ENCODE data around the gene DDX28. TPM values are rescaled to one million over a fixed set of nuclear protein-coding genes. Genes with fewer than 3 reads are reported as not detected.
"Not testable (repeated sequence)": the region's sequence is repeated elsewhere in the genome, so short reads cannot be mapped to it uniquely, and the experiment has no call there.

Gene DDX28
- total and polyA plus RNA-seq, 9 of the 15 experiments (the other 6 are each of a cell fraction or from before 2014, with no cell fraction given): 2.8 to 24.5 (median 15.9) TPM

- intact Hi-C loops (cut with micrococcal nuclease): not testable (repeated sequence)
- ChIA-PET POLR2A (interaction anchor here (1.7 kb wide), 1 partner anchor 12 kb away, joined by 5 read pairs; no protein-coding TSS in a partner anchor), CTCF (ENCODE audit: low intra/inter-chr PET ratio) (interaction anchor here (0.6 kb wide), 1 partner anchor 233 kb away, joined by 3 read pairs; no protein-coding TSS in a partner anchor)
Observed at GRCh38 chr16:67972285-67972684, 50.7 kb downstream of the DDX28 start.

GRCh38 chr16:67971111-67971510, 51.9 kb downstream of the DDX28 start:
- H3K4me2 ChIP-seq (ENCODE audit: insufficient read depth, low read length): no peak overlapping the region
- BruUV-seq (replicated peaks): no TSS peak
- FAIRE-seq (no peak), ATAC-seq (no peak), DNase-seq (ENCODE audit: extremely low read depth in 1 of 4, low spot score in 3 of 4) (no peak)
- 84% methylated on average over 9 of the region's 9 CpGs for WGBS (ENCODE audit: insufficient coverage, low coverage, missing lambda C conversion rate)
- H3K4me3 ChIP-seq: no peak overlapping the region
- no peaks in the 10 kb centered on the region for H3K9me3 ChIP-seq (replicated peaks; ENCODE audit: control insufficient read depth, insufficient read depth, low read depth, low read length)
- no peaks in the 10 kb centered on the region for H3K27me3 ChIP-seq (ENCODE audit: control insufficient read depth in 2 of 2, insufficient read depth in 2 of 2, low read length in 2 of 2)
- H3K9ac ChIP-seq (ENCODE audit: insufficient read depth in 1 of 2, low read depth in 2 of 2, low read length in 2 of 2): no peak overlapping the region
- H3K4me1 ChIP-seq (replicated peaks in 1 of 2; ENCODE audit: control insufficient read depth in 2 of 2, insufficient read depth in 2 of 2, low read length in 2 of 2): peaks cover 20 to 42% of the 10 kb centered on the region in 2 experiments; a peak in 4 of 5 replicates
- peaks cover 26% of the 10 kb centered on the region for H3K79me2 ChIP-seq (ENCODE audit: control insufficient read depth, insufficient read depth, low read length)
- no peak overlapping the region for H3K27ac ChIP-seq (ENCODE audit: extremely low read depth, low read depth, low read length)
- peaks cover 8% of the 10 kb centered on the region for H3K9me1 ChIP-seq (ENCODE audit: control insufficient read depth, insufficient read depth, low read length)
- in situ Hi-C loops (cut with MboI) (no loop called here), intact Hi-C loops (cut with micrococcal nuclease) (no loop called here)
- TF ChIP-seq IRF9 (tag; IDR thresholded peaks at IDR 0.05): no peak
- no peak for TF ChIP-seq ZSCAN29 (IDR thresholded peaks at IDR 0.05)
- TF ChIP-seq E2F5 (CRISPR knock-in tag; IDR thresholded peaks at IDR 0.05): no peak
- no peak for TF ChIP-seq U2AF2 (optimal IDR thresholded peaks at IDR 0.05; ENCODE audit: low read depth, low read length)
- TF ChIP-seq ZNF445 (CRISPR knock-in tag; IDR thresholded peaks at IDR 0.05; ENCODE audit: low read depth): no peak
- no peak for TF ChIP-seq SIN3A (IDR thresholded peaks at IDR 0.05; ENCODE audit: borderline replicate concordance in 2 of 2, control insufficient read depth in 1 of 2, low read depth in 2 of 2, low read length in 2 of 2)
- no peak for TF ChIP-seq POU5F1 (IDR thresholded peaks at IDR 0.05; ENCODE audit: borderline replicate concordance, low read depth, low read length, partially characterized antibody)
- no peak for TF ChIP-seq PKNOX1 (IDR thresholded peaks at IDR 0.05)
- no peak for TF ChIP-seq SIRT6 (IDR thresholded peaks at IDR 0.05; ENCODE audit: low read depth, low read length)
- no peak for TF ChIP-seq RNF2 (IDR thresholded peaks at IDR 0.05)
- TF ChIP-seq NFE2L1 (tag; IDR thresholded peaks at IDR 0.05; ENCODE audit: borderline replicate concordance, low read depth): no peak
- no peak for TF ChIP-seq ZNF780A (CRISPR knock-in tag; IDR thresholded peaks at IDR 0.05)
- ChIA-PET CTCF (ENCODE audit: low intra/inter-chr PET ratio) (no interaction called here), POLR2A (interaction anchor here (1.0 kb wide), 1 partner anchor 35 kb away, joined by 6 read pairs; the partner anchor contains the start of gene PSMB10)
- H3K36me3 ChIP-seq (ENCODE audit: control insufficient read depth, insufficient read depth, low read length): peaks cover 11% of the 10 kb centered on the region; the same call in 2 of the 3 replicates
- peaks cover 13% of the 10 kb centered on the region for H4K20me1 ChIP-seq (replicated peaks; ENCODE audit: control insufficient read depth, insufficient read depth, low read length)
- no peak overlapping the region for H2AFZ ChIP-seq (ENCODE audit: low read depth, low read length)

More at GRCh38 chr16:67972285-67972684, 50.7 kb downstream of the DDX28 start:
- H3K27ac ChIP-seq (ENCODE audit: extremely low read depth, low read depth, low read length); H3K9me1 ChIP-seq (ENCODE audit: control insufficient read depth, insufficient read depth, low read length); ATAC-seq; H4K20me1 ChIP-seq (replicated peaks; ENCODE audit: control insufficient read depth, insufficient read depth, low read length); H3K4me2 ChIP-seq (ENCODE audit: insufficient read depth, low read length); BruUV-seq (replicated peaks); H3K9ac ChIP-seq (ENCODE audit: insufficient read depth in 1 of 2, low read depth in 2 of 2, low read length in 2 of 2); H3K36me3 ChIP-seq (ENCODE audit: control insufficient read depth, insufficient read depth, low read length); H2AFZ ChIP-seq (ENCODE audit: low read depth, low read length); in situ Hi-C loops (cut with MboI); H3K4me3 ChIP-seq; H3K27me3 ChIP-seq (ENCODE audit: control insufficient read depth in 2 of 2, insufficient read depth in 2 of 2, low read length in 2 of 2); DNase-seq (ENCODE audit: extremely low read depth in 1 of 4, low spot score in 3 of 4); FAIRE-seq; H3K9me3 ChIP-seq (replicated peaks; ENCODE audit: control insufficient read depth, insufficient read depth, low read depth, low read length): not testable (repeated sequence)
- Histone ChIP-seq H3K4me1 (replicated peaks in 1 of 2; ENCODE audit: control insufficient read depth in 2 of 2, insufficient read depth in 2 of 2, low read length in 2 of 2) (peaks cover 8 to 34% of the 10 kb centered on the region in 2 experiments; a peak in 4 of 5 replicates), H3K79me2 (ENCODE audit: control insufficient read depth, insufficient read depth, low read length) (peaks cover 14% of the 10 kb centered on the region)
- WGBS (ENCODE audit: insufficient coverage, low coverage, missing lambda C conversion rate): 67% methylated on average over 4 of the region's 7 CpGs

Measured in K562 (cell line).